ENCODE results near the gene PKDREJ.

DNA sequence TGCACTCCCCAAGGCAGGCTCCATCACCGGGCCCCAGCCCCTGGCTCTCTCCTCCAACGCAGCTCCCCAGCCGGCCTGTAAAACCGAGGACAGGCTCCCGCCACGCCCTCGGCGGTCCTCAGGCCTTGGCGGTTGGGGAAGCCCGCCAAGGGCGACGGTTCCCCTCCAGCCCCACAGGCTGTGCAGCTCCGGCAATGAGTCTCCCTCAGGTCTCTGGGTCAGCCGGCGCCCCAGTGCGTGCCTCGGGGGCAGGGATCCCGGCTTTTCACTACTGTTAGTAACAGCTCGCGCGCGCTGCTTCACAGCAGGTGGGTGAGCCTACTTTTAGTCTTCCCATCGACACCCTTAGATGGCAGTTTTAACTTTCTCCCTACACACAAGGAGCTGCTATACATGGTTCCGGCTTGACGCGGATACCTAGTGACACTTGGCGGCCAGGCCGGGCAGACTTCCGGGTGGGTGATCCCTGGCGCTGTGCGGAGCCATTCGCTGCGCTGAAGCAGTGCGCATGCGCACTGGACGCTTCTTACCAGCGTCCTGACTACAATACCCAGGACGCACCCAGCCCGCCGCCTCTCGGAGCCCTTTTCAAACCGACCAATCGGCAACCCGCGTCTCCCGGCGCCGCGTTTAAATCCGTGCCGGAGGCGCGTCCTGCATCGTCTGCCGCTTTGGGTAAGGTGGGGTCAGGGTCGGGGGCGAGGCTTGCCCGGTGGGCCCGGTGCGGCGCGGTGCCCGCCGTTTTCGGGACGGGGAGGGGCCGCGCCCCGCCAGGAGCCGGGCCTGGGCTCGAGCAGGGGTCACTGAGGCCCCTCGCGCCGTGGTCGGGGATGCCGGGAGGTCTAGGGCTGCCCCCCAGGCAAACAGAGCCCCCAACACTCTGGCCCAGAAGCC, 33.4 kb upstream of the PKDREJ start, which contains the start of gene GTSE1:
- peak in 3 of 4 donors; percentile 52 to 79 (median 55) for TF ChIP-seq POLR2A (IDR thresholded peaks at IDR 0.05)
- TF ChIP-seq, protein P1, sequence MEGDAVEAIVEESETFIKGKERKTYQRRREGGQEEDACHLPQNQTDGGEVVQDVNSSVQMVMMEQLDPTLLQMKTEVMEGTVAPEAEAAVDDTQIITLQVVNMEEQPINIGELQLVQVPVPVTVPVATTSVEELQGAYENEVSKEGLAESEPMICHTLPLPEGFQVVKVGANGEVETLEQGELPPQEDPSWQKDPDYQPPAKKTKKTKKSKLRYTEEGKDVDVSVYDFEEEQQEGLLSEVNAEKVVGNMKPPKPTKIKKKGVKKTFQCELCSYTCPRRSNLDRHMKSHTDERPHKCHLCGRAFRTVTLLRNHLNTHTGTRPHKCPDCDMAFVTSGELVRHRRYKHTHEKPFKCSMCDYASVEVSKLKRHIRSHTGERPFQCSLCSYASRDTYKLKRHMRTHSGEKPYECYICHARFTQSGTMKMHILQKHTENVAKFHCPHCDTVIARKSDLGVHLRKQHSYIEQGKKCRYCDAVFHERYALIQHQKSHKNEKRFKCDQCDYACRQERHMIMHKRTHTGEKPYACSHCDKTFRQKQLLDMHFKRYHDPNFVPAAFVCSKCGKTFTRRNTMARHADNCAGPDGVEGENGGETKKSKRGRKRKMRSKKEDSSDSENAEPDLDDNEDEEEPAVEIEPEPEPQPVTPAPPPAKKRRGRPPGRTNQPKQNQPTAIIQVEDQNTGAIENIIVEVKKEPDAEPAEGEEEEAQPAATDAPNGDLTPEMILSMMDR (IDR thresholded peaks at IDR 0.05), result peak in 3 of 6 experiments; percentile 29 to 61 (median 36)
- no peak for TF ChIP-seq EP300 (IDR thresholded peaks at IDR 0.05)
- TF ChIP-seq POLR2AphosphoS5 (IDR thresholded peaks at IDR 0.05), result peak; percentile 77 to 79

Data from upper lobe of left lung (tissue), 4 donors.